GM12865 (cell line): ENCODE measurements around the gene CUX1.

ENCODE experiments used
- DNase-seq: peaks from one replicate; pipeline ENCODE4 v3.0.0; 2010; ENCODE audit warnings: low read depth
- H3K4me3 ChIP-seq: 2 replicates; pipeline ENCODE4 v1.5.1; 2011; ENCODE audit warnings: mild to moderate bottlenecking, low read depth, low read length, control low read depth
- TF ChIP-seq, protein P1 (sequence below): IDR thresholded peaks from 2 replicates; pipeline ENCODE4 v1.5.1; 2011; ENCODE audit warnings: low read length, control low read depth, low read depth, inconsistent platforms; ENCODE audit not compliant: insufficient read depth; ENCODE audit errors: missing control alignments

CUX1 gene

DNA sequence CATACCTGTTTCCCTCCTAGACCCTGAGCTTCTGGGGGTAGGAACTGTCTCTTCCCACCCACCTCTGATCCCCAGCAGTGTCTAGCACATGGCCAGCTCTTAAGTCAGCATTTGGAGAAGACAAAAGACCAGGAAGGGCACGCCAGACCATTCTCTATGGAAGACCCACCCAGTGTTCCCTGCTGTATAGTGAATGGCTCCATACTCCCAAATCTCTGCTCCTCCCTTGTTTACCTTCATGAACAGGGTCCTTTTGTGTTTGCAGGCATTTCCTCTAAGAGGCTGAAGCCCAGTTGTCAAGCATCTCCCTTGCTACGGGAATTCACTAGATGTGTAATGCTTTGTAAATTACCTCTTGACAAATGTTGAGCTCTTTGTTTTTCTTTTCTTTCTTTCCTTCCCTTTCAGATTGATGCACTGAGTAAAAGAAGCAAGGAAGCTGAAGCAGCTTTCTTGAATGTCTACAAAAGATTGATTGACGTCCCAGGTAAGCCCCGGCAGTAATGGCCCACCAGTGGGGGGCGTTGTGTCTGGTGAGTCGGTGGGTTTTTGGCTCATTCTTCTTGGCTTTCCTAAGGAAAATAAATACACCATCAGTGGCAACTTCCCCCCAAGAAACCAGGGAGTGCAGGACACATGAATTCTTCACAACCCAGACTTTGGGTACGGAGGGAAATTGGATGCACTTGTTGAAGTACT lies 252.7 kb downstream of the CUX1 start:
- TF ChIP-seq, protein P1, sequence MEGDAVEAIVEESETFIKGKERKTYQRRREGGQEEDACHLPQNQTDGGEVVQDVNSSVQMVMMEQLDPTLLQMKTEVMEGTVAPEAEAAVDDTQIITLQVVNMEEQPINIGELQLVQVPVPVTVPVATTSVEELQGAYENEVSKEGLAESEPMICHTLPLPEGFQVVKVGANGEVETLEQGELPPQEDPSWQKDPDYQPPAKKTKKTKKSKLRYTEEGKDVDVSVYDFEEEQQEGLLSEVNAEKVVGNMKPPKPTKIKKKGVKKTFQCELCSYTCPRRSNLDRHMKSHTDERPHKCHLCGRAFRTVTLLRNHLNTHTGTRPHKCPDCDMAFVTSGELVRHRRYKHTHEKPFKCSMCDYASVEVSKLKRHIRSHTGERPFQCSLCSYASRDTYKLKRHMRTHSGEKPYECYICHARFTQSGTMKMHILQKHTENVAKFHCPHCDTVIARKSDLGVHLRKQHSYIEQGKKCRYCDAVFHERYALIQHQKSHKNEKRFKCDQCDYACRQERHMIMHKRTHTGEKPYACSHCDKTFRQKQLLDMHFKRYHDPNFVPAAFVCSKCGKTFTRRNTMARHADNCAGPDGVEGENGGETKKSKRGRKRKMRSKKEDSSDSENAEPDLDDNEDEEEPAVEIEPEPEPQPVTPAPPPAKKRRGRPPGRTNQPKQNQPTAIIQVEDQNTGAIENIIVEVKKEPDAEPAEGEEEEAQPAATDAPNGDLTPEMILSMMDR, result no peak
- DNase-seq, result no peak
- no peak overlapping the region for H3K4me3 ChIP-seq

DNA sequence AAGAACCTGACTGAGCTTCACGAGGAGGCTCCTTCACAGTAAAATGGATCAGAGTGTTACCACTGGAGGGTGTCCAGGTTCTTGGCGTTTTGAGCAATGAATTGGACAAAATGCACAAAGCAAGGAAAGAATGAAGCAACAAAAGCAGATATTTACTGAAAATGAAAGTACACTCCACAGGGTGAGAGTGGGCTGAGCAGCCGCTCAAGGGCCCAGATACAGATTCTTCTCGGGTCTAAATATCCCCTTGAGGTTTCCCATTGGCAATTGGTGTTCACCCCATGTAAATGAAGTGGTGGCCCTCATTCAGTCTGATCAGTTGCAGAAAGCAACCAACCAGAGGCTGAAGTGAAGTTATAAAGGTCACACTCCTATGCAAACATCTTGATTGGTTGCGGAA lies 254.6 kb downstream of the CUX1 start:
- TF ChIP-seq, protein P1, result no peak
- DNase-seq, result no peak
- no peak overlapping the region for H3K4me3 ChIP-seq

DNA sequence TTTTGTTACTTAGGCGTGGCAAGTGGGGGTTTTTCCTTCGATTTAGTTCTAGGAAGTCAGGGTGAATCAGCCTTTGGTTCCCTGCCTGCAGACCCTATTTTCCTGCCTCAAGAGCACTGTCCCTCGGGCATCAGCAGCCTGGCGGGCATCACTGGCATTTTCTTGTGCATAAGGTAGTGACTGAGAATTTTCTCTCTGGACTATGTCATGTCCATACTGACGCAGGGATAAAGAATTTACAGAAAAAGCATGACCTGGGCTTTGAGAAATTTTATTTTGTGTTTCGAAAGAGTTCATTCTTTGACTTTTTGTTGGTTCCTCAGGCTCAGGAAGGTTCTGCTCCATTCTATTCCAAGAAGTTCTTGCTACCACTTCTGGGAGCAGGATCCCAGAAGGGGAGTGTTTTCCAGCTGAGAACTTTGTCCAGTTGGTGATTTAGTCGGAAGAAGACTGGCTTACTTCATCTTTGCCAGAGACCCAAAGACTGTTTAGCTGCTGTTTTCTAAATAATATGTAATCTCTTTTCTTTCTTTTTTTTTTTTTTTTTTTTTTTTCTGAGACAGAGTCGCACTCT lies 255.3 kb downstream of the CUX1 start:
- H3K4me3 ChIP-seq, result no peak overlapping the region
- TF ChIP-seq, protein P1, result no peak
- no peak for DNase-seq

DNA sequence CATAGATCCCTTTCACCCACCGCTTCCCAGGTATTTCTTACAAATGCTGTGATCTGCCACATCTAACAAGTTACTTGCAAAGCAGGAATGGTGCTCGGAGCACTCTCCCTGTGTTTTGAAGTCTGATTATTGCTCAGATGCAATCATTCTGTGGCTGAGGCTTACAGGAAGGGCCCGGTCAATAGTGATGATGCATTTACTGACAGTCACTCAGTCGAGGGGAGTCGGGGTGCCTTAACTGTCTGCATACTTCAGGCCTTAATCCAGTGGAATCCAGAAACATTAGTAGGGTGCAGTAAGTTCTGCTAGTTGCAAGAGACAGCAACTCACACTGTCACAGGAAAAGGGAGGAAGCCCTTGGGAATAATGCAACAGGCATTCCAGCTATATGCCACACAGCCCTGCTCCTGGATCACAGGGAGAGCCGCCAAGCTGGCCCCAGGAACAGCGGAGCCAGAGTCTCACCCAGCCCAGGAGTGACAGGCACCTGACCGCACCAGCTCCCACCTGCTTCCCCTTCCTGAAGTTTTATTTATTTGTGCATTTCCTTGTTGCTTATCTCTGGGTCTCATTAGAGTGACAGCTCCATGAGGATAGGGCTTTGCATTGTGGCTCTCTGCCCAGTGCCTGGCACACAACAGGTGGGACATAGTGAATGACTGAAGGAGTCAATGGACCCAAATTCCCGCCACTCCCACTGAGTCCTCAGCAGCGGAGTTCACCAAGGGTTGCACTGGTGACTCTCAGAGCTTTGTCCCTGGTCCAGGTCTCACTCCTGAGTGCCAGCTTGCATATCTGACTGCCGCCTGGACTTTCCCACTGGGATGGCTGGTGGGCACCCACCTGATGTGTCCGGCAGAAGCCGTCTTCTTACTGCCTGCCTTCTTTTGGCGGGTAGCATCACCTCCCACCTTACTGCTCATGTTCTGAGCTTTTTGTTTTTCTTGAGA lies 256.8 kb downstream of the CUX1 start:
- no peak for DNase-seq
- TF ChIP-seq, protein P1, result no peak
- H3K4me3 ChIP-seq, result no peak overlapping the region

DNA sequence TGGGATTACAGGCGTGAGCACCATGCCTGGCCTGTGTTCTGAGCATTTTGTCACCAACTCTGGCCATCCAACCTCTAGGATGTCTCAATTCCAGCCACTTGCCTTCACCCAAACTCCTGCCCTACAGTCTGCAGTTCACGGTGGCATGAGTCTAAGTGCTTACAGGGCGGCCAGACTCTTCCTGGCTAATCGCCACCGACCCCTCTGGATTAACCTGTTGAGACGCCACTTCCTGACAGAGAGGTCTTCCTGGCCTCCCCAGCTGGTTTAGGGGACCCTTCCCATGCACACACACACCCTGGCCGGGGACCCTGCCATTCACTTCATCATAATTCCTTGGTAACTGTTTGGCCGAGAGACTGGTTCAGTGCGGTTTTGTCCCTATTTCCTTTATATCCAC lies 257.7 kb downstream of the CUX1 start:
- no peak overlapping the region for H3K4me3 ChIP-seq
- DNase-seq, result no peak
- TF ChIP-seq, protein P1, result no peak

DNA sequence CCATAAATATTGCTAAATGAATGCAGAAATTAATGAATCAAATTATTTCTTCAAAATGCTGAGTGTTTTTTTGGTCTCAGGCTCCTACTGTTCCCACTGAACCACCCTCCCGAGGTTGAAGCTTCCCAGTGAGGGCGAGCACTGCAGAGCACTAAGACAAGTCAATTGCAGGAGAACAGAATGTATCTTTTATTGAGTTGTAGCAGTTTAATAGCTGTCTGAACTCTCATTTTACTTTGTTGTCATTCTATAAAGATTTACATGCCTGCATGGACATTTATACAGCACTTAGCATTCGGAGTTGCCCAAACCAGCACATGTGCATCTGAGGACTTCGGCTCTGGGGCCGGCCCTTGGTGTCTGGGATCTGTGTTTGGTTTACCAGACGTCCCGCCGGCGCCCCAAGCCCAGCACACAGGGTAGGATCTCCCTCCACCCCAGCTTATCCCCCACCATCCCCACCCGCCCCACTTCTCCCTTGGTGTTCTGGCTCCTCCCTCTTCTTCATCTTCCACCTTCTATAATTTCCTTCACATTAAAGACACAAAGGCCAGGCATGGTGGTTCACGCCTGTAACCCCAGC lies 258.2 kb downstream of the CUX1 start:
- no peak for DNase-seq
- TF ChIP-seq, protein P1, result no peak

More for the DNA sequence above, 258.2 kb downstream of the CUX1 start:
- no peak overlapping the region for H3K4me3 ChIP-seq
